Ramos (cell line): ENCODE results near the gene ICAM1.

Experiments used
- in situ Hi-C: fragments of 300-500 bp; cut with MboI; formaldehyde crosslinking; loops from one replicate; pipeline ENCODE4 v1.14.3; 2022; ENCODE audit warnings: low sequenced_read_pairs; ENCODE audit not compliant: unreplicated experiment

The ICAM1 gene

GRCh38 chr19:10238172-10238783, 32.6 kb upstream of the ICAM1 start:
- in situ Hi-C loops = loop anchor here (25.0 kb wide), 1 partner anchor 724 kb away; the partner anchor contains the start of gene SMARCA4

- in situ Hi-C loops = loop anchor here (25.0 kb wide), 1 partner anchor 720 kb away; the partner anchor contains the start of gene SMARCA4
Measured at GRCh38 chr19:10241826-10242449, 29.0 kb upstream of the ICAM1 start.

- in situ Hi-C loops = loop anchor here (25.0 kb wide), 1 partner anchor 719 kb away; the partner anchor contains the start of gene SMARCA4
Measured at GRCh38 chr19:10243606-10244005, 27.3 kb upstream of the ICAM1 start.

GRCh38 chr19:10245189-10245939, 25.6 kb upstream of the ICAM1 start:
- in situ Hi-C loops = loop anchor here (5.0 to 25.0 kb wide), 2 partner anchors 48 to 717 kb away; partner anchors contain the start of gene SMARCA4

GRCh38 chr19:10246511-10246910, 24.4 kb upstream of the ICAM1 start:
- in situ Hi-C loops = loop anchor here (5.0 to 25.0 kb wide), 2 partner anchors 49 to 716 kb away; partner anchors contain the start of gene SMARCA4

GRCh38 chr19:10251792-10252694, 18.9 kb upstream of the ICAM1 start, which contains the start of gene MRPL4:
Gene MRPL4, plus strand, starts transcription at chr19:10252214. Its CDS starts 40 bp downstream, at chr19:10252254.
- in situ Hi-C loops = no loop called here

GRCh38 chr19:10252707-10253106, 18.2 kb upstream of the ICAM1 start:
- in situ Hi-C loops = no loop called here

- in situ Hi-C loops = no loop called here
Measured at GRCh38 chr19:10254244-10254643, 16.7 kb upstream of the ICAM1 start.

GRCh38 chr19:10255358-10255757, 15.6 kb upstream of the ICAM1 start:
- in situ Hi-C loops = no loop called here

GRCh38 chr19:10256551-10256950, 14.4 kb upstream of the ICAM1 start:
- in situ Hi-C loops = no loop called here

- in situ Hi-C loops = no loop called here
Measured at GRCh38 chr19:10256970-10257615, 13.8 kb upstream of the ICAM1 start.

GRCh38 chr19:10258080-10258710, 12.7 kb upstream of the ICAM1 start:
- in situ Hi-C loops = no loop called here

GRCh38 chr19:10259162-10259905, 11.6 kb upstream of the ICAM1 start:
- in situ Hi-C loops = no loop called here

- in situ Hi-C loops = loop anchor here (10.0 kb wide), 1 partner anchor 335 kb away; no protein-coding TSS in a partner anchor
Measured at GRCh38 chr19:10260141-10260584, 10.8 kb upstream of the ICAM1 start.

- in situ Hi-C loops = loop anchor here (10.0 kb wide), 1 partner anchor 338 kb away; no protein-coding TSS in a partner anchor
Measured at GRCh38 chr19:10262771-10263170, 8.1 kb upstream of the ICAM1 start.

- in situ Hi-C loops = loop anchor here (10.0 kb wide), 1 partner anchor 342 kb away; no protein-coding TSS in a partner anchor
Measured at GRCh38 chr19:10266706-10267105, 4.2 kb upstream of the ICAM1 start.

GRCh38 chr19:10268071-10268470, 2.8 kb upstream of the ICAM1 start:
- in situ Hi-C loops = loop anchor here (10.0 kb wide), 1 partner anchor 343 kb away; no protein-coding TSS in a partner anchor
